Heart right ventricle (tissue), 16 donors: ENCODE data around the gene SMYD2. TPM values are rescaled to one million over a fixed set of nuclear protein-coding genes. Genes with fewer than 3 reads are reported as not detected.

Experiments
- ATAC-seq, 8 donors: fragments of 200-7000 bp; cut with Tn5 transposase; one replicate each; pipeline ENCODE4 v1.9.1; 2020; ENCODE audit warnings: mild to moderate bottlenecking in 8 of 8, moderate library complexity in 8 of 8, moderate number of reproducible peaks in 1 of 8
- DNase-seq, 2 donors: peaks; one replicate each; pipeline ENCODE4 v3.0.0-alpha.2; 2020
- H3K27ac ChIP-seq, 10 donors: fragments of 200-600 bp; sonication (generic) in 2 of 10; one replicate each; pipeline versions ENCODE4 v1.5.0 to v1.8.0; 2020 to 2022; ENCODE audit warnings: mild to moderate bottlenecking in 3 of 10
- H3K27me3 ChIP-seq, 7 donors: fragments of 200-600 bp; one replicate each; pipeline ENCODE4 v1.8.0; 2021 to 2022; ENCODE audit warnings: mild to moderate bottlenecking in 2 of 7
- H3K36me3 ChIP-seq, 9 donors: fragments of 200-600 bp; sonication (generic) in 1 of 9; one replicate each; pipeline versions ENCODE4 v1.5.0 to v1.8.0; 2020 to 2022; ENCODE audit warnings: mild to moderate bottlenecking in 2 of 9
- H3K4me1 ChIP-seq, 9 donors: fragments of 200-600 bp; sonication (generic) in 1 of 9; one replicate each; pipeline versions ENCODE4 v1.5.0 to v1.8.0; 2020 to 2022; ENCODE audit warnings: mild to moderate bottlenecking in 4 of 9
- H3K4me3 ChIP-seq, 10 donors: fragments of 200-600 bp; sonication (generic) in 2 of 10; one replicate each; pipeline versions ENCODE4 v1.5.0 to v1.8.0; 2020 to 2022; ENCODE audit warnings: mild to moderate bottlenecking in 7 of 10, moderate library complexity in 2 of 10
- H3K9me3 ChIP-seq, 11 donors: fragments of 200-600 bp in 10 of 11; sonication (generic) in 2 of 11; one replicate each; pipeline versions ENCODE4 v1.5.0 to v1.8.0; 2013 to 2022; ENCODE audit warnings: mild to moderate bottlenecking in 2 of 11, control low read depth in 1 of 11, moderate library complexity in 1 of 11
- CTCF ChIP-seq, 9 donors: fragments of 200-600 bp; sonication (generic) in 2 of 9; IDR thresholded peaks; one replicate each; pipeline versions ENCODE4 v1.5.0 to v1.8.0; 2021 to 2022; ENCODE audit warnings: antibody characterized with exemption in 9 of 9, mild to moderate bottlenecking in 5 of 9, moderate library complexity in 1 of 9
- WGBS, 2 donors: extraction: QIAGEN DNeasy Blood & Tissue Kit; methylation state at CpG; one replicate each; pipeline ENCODE4 v1.1.7; 2013; ENCODE audit warnings: inconsistent platforms in 1 of 2; 5-methylcytosine and 5-hydroxymethylcytosine counted together
- intact Hi-C, 10 donors: fragments of 100-400 bp; cut with DNase I; formaldehyde crosslinking; loops; one replicate each; pipeline versions ENCODE4 v1.11.1 to v1.14.2; 2022
- polyA plus RNA-seq, 2 donors: library from polyadenylated mRNA; stranded (reverse); fragments of 200-250 nt; gene quantifications; one replicate each; pipeline ENCODE4 v1.2.3, GENCODE V29; 2013
- total RNA-seq, 10 donors: library from RNA; stranded (reverse); fragmentation: NEBNext Ultra II Directional in 3 of 10; extraction: Animal tissue kit (Norgen Biotek cat#: 25700) in 3 of 10; gene quantifications; one replicate each; pipeline versions ENCODE4 v1.2.1 to v1.2.4, GENCODE V29; 2021 to 2023
- donor health status: Arrhythmogenic right ventricular cardiomyopathy.
- donor health status: ischemic (EF 13 %, LVEDD 7.1; RV severe dilation, severe dysfunction).
- donor health status: healthy with polysubstance abuse.
- donor health status: DM: no; HTN: yes; CAD: no.
- donor health status: DM: no; HTN: no; CAD: no.
- donor health status: ischemic (EF 25% LVEDD 6.9; RV normal size, moderate dysfunction).
- donor health status: ischemic (EF 25% LVEDD 5.7; RV mildly dilated, moderate dysfunction).
- donor health status: healthy.
- donor health status: DM: yes; HTN: yes; CAD: no.
- donor health status: Ischemic cardiomyopathy.
- donor health status: ischemic (EF 35%, LVEDD 5.7; RV mildly dilated, moderate dysfunction).
- donor health status: nonischemic (EF 11% LVEDD 7.7; RV severe dilation, severe dysfunction).
- donor health status: DM: yes; HTN: yes; CAD: no.
- donor health status: PGD.
- donor health status: ischemic (EF 29% LVEDD 5.4; RV normal size, mild dysfunction).
- donor health status: nonischemic (EF 23%, LVEDD 6.1; RV moderate dilation, normal function).

Gene SMYD2
- total and polyA plus RNA-seq, 12 donors: 97.3 to 438 (median 292) TPM

GRCh38 chr1:214332946-214333798, 52.2 kb downstream of the SMYD2 start:
- no peaks in the 10 kb centered on the region for H3K9me3 ChIP-seq
- H3K36me3 ChIP-seq: peaks cover 0 to 76% (median 31%) of the 10 kb centered on the region in 9 donors
- H3K4me3 ChIP-seq: no peak overlapping the region
- no peaks in the 10 kb centered on the region for H3K27me3 ChIP-seq
- 71 to 74% methylated on average over 6 of the region's 6 CpGs for WGBS, 2 donors
- peaks cover 6 to 63% (median 28%) of the 10 kb centered on the region in 9 donors for H3K4me1 ChIP-seq
- peak overlapping the region in 5 of 10 donors; percentile 17 to 86 (median 46) for H3K27ac ChIP-seq
- intact Hi-C loops: loop anchor here (1.0 to 10.0 kb wide), 8 partner anchors 116 to 254 kb away; partner anchors contain the start of gene PTPN14 (in 2 of the 10)
- DNase-seq: peak; percentile 44 to 55
- ATAC-seq: peak in 5 of 8 donors; percentile 11 to 40 (median 23)
- peak; percentile 57 to 90 (median 85) for TF ChIP-seq CTCF (IDR thresholded peaks at IDR 0.05)

- no peak for ATAC-seq
- intact Hi-C loops: loop anchor here in 3 of 10 donors (5.0 to 10.0 kb wide), 3 partner anchors 37 to 249 kb away; partner anchors contain the start of gene PTPN14 (in 1 of the 3)
- 96 to 98% methylated on average over 4 of the region's 4 CpGs for WGBS, 2 donors
Observed at GRCh38 chr1:214335567-214335966, 54.6 kb downstream of the SMYD2 start.

GRCh38 chr1:214337015-214337414, 56.1 kb downstream of the SMYD2 start:
- DNase-seq (no peak), ATAC-seq (no peak)
- Histone ChIP-seq H3K27me3 (no peaks in the 10 kb centered on the region), H3K36me3 (peaks cover 0 to 45% (median 13%) of the 10 kb centered on the region in 9 donors), H3K27ac (peak overlapping the region in 7 of 10 donors; percentile 70 to 88 (median 83)), H3K4me3 (no peak overlapping the region), H3K9me3 (no peaks in the 10 kb centered on the region), H3K4me1 (peaks cover 4 to 61% (median 19%) of the 10 kb centered on the region in 9 donors)
- intact Hi-C loops: loop anchor here in 4 of 10 donors (2.0 to 10.0 kb wide), 4 partner anchors 35 to 248 kb away; partner anchors contain the start of gene PTPN14 (in 1 of the 4)
- no peak for TF ChIP-seq CTCF (IDR thresholded peaks at IDR 0.05)
- 54 to 77% methylated on average over 2 of the region's 2 CpGs for WGBS, 2 donors

More at GRCh38 chr1:214335567-214335966, 54.6 kb downstream of the SMYD2 start:
- Histone ChIP-seq H3K27ac (peak overlapping the region in 1 of 10 donors; percentile 62), H3K9me3 (no peaks in the 10 kb centered on the region), H3K36me3 (peaks cover 0 to 59% (median 13%) of the 10 kb centered on the region in 9 donors), H3K4me3 (no peak overlapping the region), H3K27me3 (no peaks in the 10 kb centered on the region), H3K4me1 (peaks cover 4 to 62% (median 32%) of the 10 kb centered on the region in 9 donors)
- DNase-seq: no peak
- no peak for TF ChIP-seq CTCF (IDR thresholded peaks at IDR 0.05)

GRCh38 chr1:214337511-214337910, 56.6 kb downstream of the SMYD2 start:
- Histone ChIP-seq H3K9me3 (no peaks in the 10 kb centered on the region), H3K27ac (peak overlapping the region in 9 of 10 donors; percentile 32 to 88 (median 80)), H3K27me3 (no peaks in the 10 kb centered on the region), H3K4me1 (peaks cover 4 to 58% (median 18%) of the 10 kb centered on the region in 9 donors), H3K36me3 (peaks cover 0 to 41% (median 13%) of the 10 kb centered on the region in 9 donors), H3K4me3 (no peak overlapping the region)
- ATAC-seq (peak in 7 of 8 donors; percentile 43 to 73 (median 52)), DNase-seq (no peak)
- WGBS, 2 donors: 21 to 35% methylated on average over 6 of the region's 6 CpGs
- no peak for TF ChIP-seq CTCF (IDR thresholded peaks at IDR 0.05)
- intact Hi-C loops: loop anchor here in 4 of 10 donors (2.0 to 10.0 kb wide), 4 partner anchors 35 to 247 kb away; partner anchors contain the start of gene PTPN14 (in 1 of the 4)
